HEK293T (cell line): ENCODE measurements around the gene NFAT5.
"Not testable (repeated sequence)": the region's sequence is repeated elsewhere in the genome, so short reads cannot be mapped to it uniquely, and the experiment has no call there.

ENCODE experiments used
- CTCF ChIA-PET: fragments of 350-600 bp; formaldehyde crosslinking; extraction: SDS; loops from one replicate; lab custom pipeline; 2021; ENCODE audit warnings: antibody characterized with exemption, inconsistent platforms; lab: Yijun Ruan, JAX
- POLR2A ChIA-PET: fragments of 350-600 bp; formaldehyde crosslinking; extraction: SDS; loops from one replicate; lab custom pipeline; 2020; ENCODE audit warnings: antibody characterized with exemption, inconsistent platforms; lab: Yijun Ruan, JAX
- DNase-seq: peaks from one replicate; pipeline ENCODE4 v3.0.0; 2012; ENCODE audit warnings: mixed read lengths; ENCODE audit errors: extremely low spot score
- ARNT ChIP-seq: fragments of 450-650 bp; IDR thresholded peaks from 2 replicates; pipeline ENCODE4 v1.6.1; 2017; ENCODE audit warnings: mild to moderate bottlenecking
- BHLHE40 ChIP-seq: fragments of 450-650 bp; IDR thresholded peaks from 2 replicates; pipeline ENCODE4 v1.6.1; 2016; ENCODE audit warnings: mild to moderate bottlenecking, moderate library complexity, borderline replicate concordance
- CTBP1 ChIP-seq: fragments of 450-650 bp; IDR thresholded peaks from 2 replicates; pipeline ENCODE4 v1.6.1; 2016; ENCODE audit warnings: borderline replicate concordance
- ELF4 ChIP-seq: fragments of 450-650 bp; IDR thresholded peaks from 2 replicates; pipeline ENCODE4 v1.6.1; 2017; ENCODE audit warnings: antibody characterized with exemption
- FOXA1 ChIP-seq: fragments of 450-650 bp; IDR thresholded peaks from 2 replicates; pipeline ENCODE4 v1.6.1; 2016; ENCODE audit warnings: mild to moderate bottlenecking
- FOXK2 ChIP-seq: fragments of 450-650 bp; IDR thresholded peaks from 2 replicates; pipeline ENCODE4 v1.6.1; 2016; ENCODE audit warnings: mild to moderate bottlenecking
- FOXM1 ChIP-seq: fragments of 450-650 bp; IDR thresholded peaks from 2 replicates; pipeline ENCODE4 v1.6.1; 2017; ENCODE audit warnings: mild to moderate bottlenecking, borderline replicate concordance
- HDGF ChIP-seq: fragments of 450-650 bp; IDR thresholded peaks from 2 replicates; pipeline ENCODE4 v1.6.1; 2017; ENCODE audit warnings: antibody characterized with exemption, borderline replicate concordance
- L3MBTL2 ChIP-seq: fragments of 450-650 bp; conservative IDR thresholded peaks from 2 replicates; pipeline ENCODE4 v1.6.1; 2016; ENCODE audit warnings: mild to moderate bottlenecking
- LEF1 ChIP-seq: fragments of 450-650 bp; IDR thresholded peaks from 2 replicates; pipeline ENCODE4 v1.6.1; 2017; ENCODE audit warnings: mild to moderate bottlenecking, borderline replicate concordance
- NFRKB ChIP-seq: fragments of 450-650 bp; IDR thresholded peaks from 2 replicates; pipeline ENCODE4 v1.6.1; 2016; ENCODE audit warnings: mild to moderate bottlenecking, moderate library complexity
- SP1 ChIP-seq: fragments of 450-650 bp; IDR thresholded peaks from 2 replicates; pipeline ENCODE4 v1.6.1; 2017
- SUZ12 ChIP-seq: fragments of 450-650 bp; IDR thresholded peaks from 2 replicates; pipeline ENCODE4 v1.6.1; 2016; ENCODE audit warnings: mild to moderate bottlenecking
- TARDBP ChIP-seq: fragments of 450-650 bp; IDR thresholded peaks from 2 replicates; pipeline ENCODE4 v1.6.1; 2016
- ZNF384 ChIP-seq: fragments of 450-650 bp; IDR thresholded peaks from 2 replicates; pipeline ENCODE4 v1.6.1; 2016
- TF ChIP-seq, protein P1 (sequence below): fragments of 450-650 bp; IDR thresholded peaks from 2 replicates; pipeline ENCODE4 v1.6.1; 2016

The NFAT5 gene

GRCh38 chr16:69579783-69580481 is 14.2 kb downstream of the NFAT5 start:
- ChIA-PET POLR2A (no interaction called here), CTCF (interaction anchor here (0.6 kb wide), 2 partner anchors 13 to 193 kb away, joined by 3 read pairs; no protein-coding TSS in a partner anchor)
- no peak for TF ChIP-seq FOXK2
- no peak for TF ChIP-seq CTBP1
- no peak for TF ChIP-seq NFRKB
- TF ChIP-seq ARNT, result no peak
- no peak for TF ChIP-seq FOXA1
- no peak for TF ChIP-seq SP1
- TF ChIP-seq ZNF384, result no peak
- TF ChIP-seq ELF4, result no peak
- TF ChIP-seq, protein P1, sequence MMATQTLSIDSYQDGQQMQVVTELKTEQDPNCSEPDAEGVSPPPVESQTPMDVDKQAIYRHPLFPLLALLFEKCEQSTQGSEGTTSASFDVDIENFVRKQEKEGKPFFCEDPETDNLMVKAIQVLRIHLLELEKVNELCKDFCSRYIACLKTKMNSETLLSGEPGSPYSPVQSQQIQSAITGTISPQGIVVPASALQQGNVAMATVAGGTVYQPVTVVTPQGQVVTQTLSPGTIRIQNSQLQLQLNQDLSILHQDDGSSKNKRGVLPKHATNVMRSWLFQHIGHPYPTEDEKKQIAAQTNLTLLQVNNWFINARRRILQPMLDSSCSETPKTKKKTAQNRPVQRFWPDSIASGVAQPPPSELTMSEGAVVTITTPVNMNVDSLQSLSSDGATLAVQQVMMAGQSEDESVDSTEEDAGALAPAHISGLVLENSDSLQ, result no peak
- no peak for TF ChIP-seq TARDBP
- TF ChIP-seq LEF1, result no peak
- TF ChIP-seq L3MBTL2, result no peak
- TF ChIP-seq HDGF, result no peak
- no peak for TF ChIP-seq BHLHE40
- no peak for TF ChIP-seq FOXM1
- no peak for TF ChIP-seq SUZ12
- no peak for DNase-seq

DNA sequence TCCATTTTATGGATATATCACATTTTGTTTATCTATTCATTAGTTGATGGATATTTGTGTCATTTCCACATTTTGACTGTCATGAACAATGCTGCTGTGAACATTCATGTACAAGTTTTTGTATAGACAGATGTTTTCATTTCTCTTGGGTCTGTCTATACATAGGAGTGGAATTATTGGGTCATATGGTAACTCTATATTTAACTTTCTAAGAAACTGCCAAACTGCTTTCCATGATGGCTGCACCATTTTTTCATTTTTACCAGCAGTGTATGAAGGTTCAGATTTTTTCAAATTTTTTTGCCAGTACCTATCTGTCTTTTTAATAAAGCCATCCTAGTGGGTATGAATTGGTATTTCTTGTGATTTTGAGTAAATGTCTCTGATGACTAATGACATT is 15.5 kb downstream of the NFAT5 start:
- TF ChIP-seq SP1, result no peak
- TF ChIP-seq ZNF384, result no peak
- TF ChIP-seq NFRKB, result no peak
- DNase-seq, result no peak
- ChIA-PET POLR2A (no interaction called here), CTCF (no interaction called here)

DNA sequence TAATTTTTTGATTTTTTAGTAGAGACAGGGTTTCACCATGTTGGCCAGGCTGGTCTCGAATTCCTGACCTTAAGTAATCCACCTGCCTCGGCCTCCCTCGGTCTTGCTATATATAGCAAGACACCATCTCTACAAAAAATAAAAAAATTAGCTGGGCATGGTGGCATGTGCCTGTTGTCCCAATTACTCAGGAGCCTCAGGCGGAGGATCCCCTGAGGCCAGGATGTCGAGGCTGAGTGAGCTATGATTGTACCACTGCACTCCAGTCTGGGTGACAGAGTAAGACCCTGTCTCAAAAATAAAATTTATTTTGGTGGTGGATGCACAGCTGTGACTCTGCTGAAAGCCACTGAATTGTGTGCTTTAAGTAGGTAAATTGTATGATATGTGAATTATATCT is 18.7 kb downstream of the NFAT5 start:
- POLR2A ChIA-PET, DNase-seq, CTCF ChIA-PET: not testable (repeated sequence)

DNA sequence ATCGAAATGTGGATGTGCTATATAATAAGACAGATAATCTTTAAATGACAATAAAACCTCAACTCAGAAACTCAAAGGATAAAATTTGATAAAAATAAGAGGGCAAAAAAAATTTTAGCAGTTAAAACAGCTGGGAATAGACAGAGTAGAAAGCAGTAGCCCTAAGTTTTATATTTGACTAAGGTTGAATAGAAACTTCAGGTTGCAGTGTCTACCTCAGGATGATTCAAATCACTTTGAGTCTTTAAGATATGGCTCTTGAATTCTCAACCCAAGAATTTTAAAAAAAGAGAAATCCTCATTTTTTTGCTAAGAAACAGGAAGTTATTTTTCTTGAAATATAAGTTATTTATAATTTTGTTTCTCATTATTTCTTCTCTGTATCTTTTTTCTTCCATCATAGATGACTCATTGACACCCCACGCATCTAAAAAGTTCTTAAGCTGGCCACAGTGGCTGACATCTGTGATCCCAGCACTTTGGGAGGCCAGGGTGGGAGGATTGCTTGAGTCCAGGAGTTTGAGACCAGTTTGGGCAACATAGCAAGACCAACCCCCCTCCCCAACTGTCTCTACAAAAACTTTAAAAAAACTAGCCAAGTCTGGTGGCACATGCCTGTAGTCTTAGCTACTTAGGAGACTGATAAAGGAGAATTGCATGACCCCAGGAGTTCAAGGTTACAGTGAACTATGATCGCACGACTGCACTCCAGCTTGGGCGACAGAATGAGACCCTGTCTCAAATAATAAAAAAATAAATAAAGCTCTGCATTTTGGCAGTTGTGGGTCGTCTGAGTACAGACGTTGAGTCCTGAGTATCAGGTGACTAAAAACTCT is 23.9 kb downstream of the NFAT5 start:
- DNase-seq, result no peak
- POLR2A ChIA-PET, result no interaction called here
- no peak for TF ChIP-seq BHLHE40
- no peak for TF ChIP-seq FOXA1
- no peak for TF ChIP-seq FOXM1
- no peak for TF ChIP-seq TARDBP
- TF ChIP-seq HDGF, result no peak
- no peak for TF ChIP-seq LEF1
- TF ChIP-seq SUZ12, result no peak
- no peak for TF ChIP-seq FOXK2
- no peak for TF ChIP-seq SP1
- TF ChIP-seq ELF4, result no peak
- no peak for TF ChIP-seq L3MBTL2
- no peak for TF ChIP-seq CTBP1
- TF ChIP-seq NFRKB, result no peak
- TF ChIP-seq ARNT, result no peak
- no peak for TF ChIP-seq ZNF384
- TF ChIP-seq, protein P1, result no peak
- CTCF ChIA-PET, result no interaction called here

GRCh38 chr16:69590590-69590989 is 24.8 kb downstream of the NFAT5 start:
- CTCF ChIA-PET, result no interaction called here
- POLR2A ChIA-PET, result no interaction called here
- DNase-seq, result no peak
- TF ChIP-seq ELF4 (no peak), HDGF (no peak), LEF1 (no peak), L3MBTL2 (no peak)

DNA sequence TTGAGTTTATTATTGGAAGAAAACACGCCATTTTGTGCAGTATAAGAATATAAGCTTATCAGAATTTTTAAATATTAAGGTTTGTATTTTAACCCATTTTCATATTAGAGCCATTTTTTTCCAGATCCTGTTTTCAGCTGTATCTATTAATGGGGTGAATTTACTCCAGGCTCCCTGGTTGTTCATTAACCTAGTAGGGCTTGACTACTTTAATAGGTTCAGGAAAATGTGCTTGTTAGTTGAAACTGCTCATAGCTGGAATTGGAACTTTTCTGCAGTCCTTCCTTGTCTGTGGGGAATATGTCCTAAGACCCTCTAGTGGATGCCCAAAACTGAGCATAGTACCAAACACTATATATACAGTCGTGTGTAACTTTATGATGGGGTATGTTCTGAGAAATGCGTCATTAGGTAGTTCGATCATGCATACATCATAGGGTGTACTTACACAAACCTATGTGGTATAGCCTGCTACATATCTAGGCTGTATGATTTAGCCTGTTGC is 28.0 kb downstream of the NFAT5 start:
- TF ChIP-seq FOXK2, result no peak
- TF ChIP-seq SUZ12, result no peak
- no peak for TF ChIP-seq ARNT
- TF ChIP-seq FOXM1, result no peak
- no peak for TF ChIP-seq ZNF384
- no peak for TF ChIP-seq BHLHE40
- TF ChIP-seq HDGF, result no peak
- TF ChIP-seq SP1, result no peak
- TF ChIP-seq L3MBTL2, result no peak
- no peak for TF ChIP-seq CTBP1
- no peak for TF ChIP-seq FOXA1
- no peak for TF ChIP-seq ELF4
- ChIA-PET CTCF (no interaction called here), POLR2A (no interaction called here)
- DNase-seq, result no peak
